ENCODE measurements around the gene CD300LF. TPM values are rescaled to one million over a fixed set of nuclear protein-coding genes. Genes with fewer than 3 reads are reported as not detected.

The CD300LF gene
- total RNA-seq, 1 experiment from 2014 or later: not detected

DNA sequence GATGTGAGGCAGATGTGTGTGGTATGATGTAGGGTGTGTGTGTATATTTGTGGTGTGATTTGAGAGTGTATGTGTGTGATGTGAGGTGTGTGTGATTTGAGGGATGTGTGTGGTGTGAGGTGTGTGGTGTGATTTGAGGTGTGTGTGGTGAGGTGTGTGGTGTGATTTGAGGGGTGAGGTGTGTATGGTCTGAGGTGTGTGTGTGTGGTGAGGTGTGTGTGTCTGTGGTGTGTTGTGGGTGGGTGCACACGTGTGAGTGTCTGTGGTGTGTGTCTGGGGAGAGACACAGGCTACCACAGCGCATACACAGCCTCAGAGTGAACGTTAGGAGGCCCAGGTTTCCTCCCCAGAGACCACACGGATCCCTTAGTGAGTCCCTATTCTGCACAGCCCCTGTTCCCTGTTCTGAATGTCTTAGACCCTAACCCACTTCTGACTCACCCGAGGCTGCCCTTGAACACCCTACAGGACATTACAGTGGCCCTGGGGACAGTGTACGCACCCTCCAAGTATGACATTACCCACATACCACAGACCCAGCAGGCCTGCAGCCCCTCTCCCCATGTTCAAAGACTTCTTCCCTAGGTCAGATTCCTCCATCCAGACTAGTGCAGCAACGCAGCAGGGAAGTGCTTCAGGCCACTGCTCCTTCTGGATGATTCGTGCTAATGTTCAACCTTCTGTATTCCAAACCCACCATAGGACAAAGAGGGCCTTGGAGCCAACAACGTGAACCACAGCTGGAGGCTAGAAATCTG lies 20.8 kb upstream of the CD300LF start:
- Mint-ChIP-seq H3K27ac (no peak overlapping the region), H3K27me3 (ENCODE audit: low read depth) (peaks cover 12% of the 10 kb centered on the region), H3K36me3 (no peaks in the 10 kb centered on the region), H3K9me3 (no peaks in the 10 kb centered on the region), H3K4me3 (no peak overlapping the region), H3K4me1 (peaks cover 16% of the 10 kb centered on the region)
- CTCF ChIA-PET: interaction anchor here (5.2 kb wide), 1 partner anchor 76 kb away, joined by 296 read pairs; no protein-coding TSS in a partner anchor
- ATAC-seq (no peak), DNase-seq (ENCODE audit: low spot score) (no peak)
- TF ChIP-seq EMX1 (CRISPR knock-in tag; IDR thresholded peaks at IDR 0.05) (no peak), NR1H2 (CRISPR knock-in tag; IDR thresholded peaks at IDR 0.05) (no peak), TEAD4 (CRISPR knock-in tag; IDR thresholded peaks at IDR 0.05) (no peak), JUN (CRISPR knock-in tag; IDR thresholded peaks at IDR 0.05) (no peak)
- POLR2A ChIA-PET: no interaction called here

DNA sequence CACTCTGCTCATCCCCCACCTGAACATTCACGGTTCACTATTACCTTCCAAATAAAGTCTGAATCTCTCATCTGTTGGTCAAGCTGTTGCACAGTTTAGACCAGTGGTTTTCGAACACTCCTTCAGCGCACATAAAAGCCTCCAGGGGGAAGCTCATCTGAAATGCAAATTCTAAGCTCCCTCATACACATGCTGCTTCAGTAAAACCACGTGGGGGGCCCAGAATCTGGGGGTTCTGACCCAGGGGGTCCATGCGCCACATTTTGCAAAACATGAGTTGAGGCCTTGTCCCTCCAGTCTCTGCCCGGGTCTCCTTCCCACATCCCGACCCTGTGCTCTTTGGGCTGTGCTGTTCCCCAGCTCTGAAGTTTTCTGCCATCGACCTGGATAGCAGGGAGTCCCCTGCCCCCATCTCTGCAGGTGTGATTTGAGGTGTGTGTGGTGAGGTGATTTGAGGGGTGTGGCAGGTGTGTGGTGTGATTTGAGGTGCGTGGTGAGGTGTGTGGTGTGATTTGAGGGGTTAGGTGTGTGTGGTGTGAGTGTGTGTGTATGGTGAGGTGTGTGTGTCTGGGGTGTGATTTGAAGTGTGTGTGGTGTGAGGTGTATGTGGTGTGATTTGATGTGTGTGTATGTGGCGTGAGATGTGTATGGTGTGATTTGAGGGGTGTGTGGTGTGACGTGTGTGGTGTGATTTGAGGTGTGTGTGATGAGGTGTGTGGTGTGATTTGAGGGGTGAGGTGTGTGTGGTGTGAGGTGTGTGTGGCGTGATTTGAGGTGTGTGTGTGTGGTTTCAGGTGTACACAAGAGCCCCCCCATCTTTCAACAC lies 19.5 kb upstream of the CD300LF start:
- Mint-ChIP-seq H3K36me3 (no peaks in the 10 kb centered on the region), H3K4me1 (peaks cover 8% of the 10 kb centered on the region), H3K9me3 (no peaks in the 10 kb centered on the region), H3K4me3 (no peak overlapping the region), H3K27me3 (ENCODE audit: low read depth) (peaks cover 12% of the 10 kb centered on the region), H3K27ac (no peak overlapping the region)
- no peak for DNase-seq (ENCODE audit: low spot score)
- ATAC-seq: no peak
- TF ChIP-seq, protein P1, sequence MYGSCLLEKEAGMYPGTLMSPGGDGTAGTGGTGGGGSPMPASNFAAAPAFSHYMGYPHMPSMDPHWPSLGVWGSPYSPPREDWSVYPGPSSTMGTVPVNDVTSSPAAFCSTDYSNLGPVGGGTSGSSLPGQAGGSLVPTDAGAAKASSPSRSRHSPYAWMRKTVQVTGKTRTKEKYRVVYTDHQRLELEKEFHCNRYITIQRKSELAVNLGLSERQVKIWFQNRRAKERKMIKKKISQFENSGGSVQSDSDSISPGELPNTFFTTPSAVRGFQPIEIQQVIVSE (CRISPR knock-in tag; IDR thresholded peaks at IDR 0.05; ENCODE audit: borderline replicate concordance): no peak
- no peak for TF ChIP-seq GABPB1 (CRISPR knock-in tag; IDR thresholded peaks at IDR 0.05)
- TF ChIP-seq MXD4 (CRISPR knock-in tag; IDR thresholded peaks at IDR 0.05; ENCODE audit: borderline replicate concordance): no peak
- TF ChIP-seq, protein P2, sequence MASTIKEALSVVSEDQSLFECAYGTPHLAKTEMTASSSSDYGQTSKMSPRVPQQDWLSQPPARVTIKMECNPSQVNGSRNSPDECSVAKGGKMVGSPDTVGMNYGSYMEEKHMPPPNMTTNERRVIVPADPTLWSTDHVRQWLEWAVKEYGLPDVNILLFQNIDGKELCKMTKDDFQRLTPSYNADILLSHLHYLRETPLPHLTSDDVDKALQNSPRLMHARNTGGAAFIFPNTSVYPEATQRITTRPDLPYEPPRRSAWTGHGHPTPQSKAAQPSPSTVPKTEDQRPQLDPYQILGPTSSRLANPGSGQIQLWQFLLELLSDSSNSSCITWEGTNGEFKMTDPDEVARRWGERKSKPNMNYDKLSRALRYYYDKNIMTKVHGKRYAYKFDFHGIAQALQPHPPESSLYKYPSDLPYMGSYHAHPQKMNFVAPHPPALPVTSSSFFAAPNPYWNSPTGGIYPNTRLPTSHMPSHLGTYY (CRISPR knock-in tag; IDR thresholded peaks at IDR 0.05): no peak
- TF ChIP-seq, protein P3, sequence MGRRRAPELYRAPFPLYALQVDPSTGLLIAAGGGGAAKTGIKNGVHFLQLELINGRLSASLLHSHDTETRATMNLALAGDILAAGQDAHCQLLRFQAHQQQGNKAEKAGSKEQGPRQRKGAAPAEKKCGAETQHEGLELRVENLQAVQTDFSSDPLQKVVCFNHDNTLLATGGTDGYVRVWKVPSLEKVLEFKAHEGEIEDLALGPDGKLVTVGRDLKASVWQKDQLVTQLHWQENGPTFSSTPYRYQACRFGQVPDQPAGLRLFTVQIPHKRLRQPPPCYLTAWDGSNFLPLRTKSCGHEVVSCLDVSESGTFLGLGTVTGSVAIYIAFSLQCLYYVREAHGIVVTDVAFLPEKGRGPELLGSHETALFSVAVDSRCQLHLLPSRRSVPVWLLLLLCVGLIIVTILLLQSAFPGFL (CRISPR knock-in tag; IDR thresholded peaks at IDR 0.05; ENCODE audit: borderline replicate concordance): no peak
- no peak for TF ChIP-seq SMAD3 (CRISPR knock-in tag; IDR thresholded peaks at IDR 0.05; ENCODE audit: borderline replicate concordance)
- TF ChIP-seq ZNF671 (CRISPR knock-in tag; IDR thresholded peaks at IDR 0.05): no peak
- TF ChIP-seq SMAD4 (CRISPR knock-in tag; IDR thresholded peaks at IDR 0.05): no peak
- no peak for TF ChIP-seq OVOL2 (CRISPR knock-in tag; IDR thresholded peaks at IDR 0.05; ENCODE audit: borderline replicate concordance)
- no peak for TF ChIP-seq ETV6 (CRISPR knock-in tag; IDR thresholded peaks at IDR 0.05)
- TF ChIP-seq FOXP1 (CRISPR knock-in tag; IDR thresholded peaks at IDR 0.05; ENCODE audit: borderline replicate concordance): no peak
- TF ChIP-seq, protein P4, sequence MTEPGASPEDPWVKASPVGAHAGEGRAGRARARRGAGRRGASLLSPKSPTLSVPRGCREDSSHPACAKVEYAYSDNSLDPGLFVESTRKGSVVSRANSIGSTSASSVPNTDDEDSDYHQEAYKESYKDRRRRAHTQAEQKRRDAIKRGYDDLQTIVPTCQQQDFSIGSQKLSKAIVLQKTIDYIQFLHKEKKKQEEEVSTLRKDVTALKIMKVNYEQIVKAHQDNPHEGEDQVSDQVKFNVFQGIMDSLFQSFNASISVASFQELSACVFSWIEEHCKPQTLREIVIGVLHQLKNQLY (CRISPR knock-in tag; IDR thresholded peaks at IDR 0.05): no peak
- no peak for TF ChIP-seq CBFB (CRISPR knock-in tag; IDR thresholded peaks at IDR 0.05; ENCODE audit: low read depth)
- no peak for TF ChIP-seq GTF2I (CRISPR knock-in tag; conservative IDR thresholded peaks at IDR 0.05)
- no peak for TF ChIP-seq NFATC4 (CRISPR knock-in tag; IDR thresholded peaks at IDR 0.05)
- no peak for TF ChIP-seq RORB (CRISPR knock-in tag; IDR thresholded peaks at IDR 0.05)
- no peak for TF ChIP-seq CREM (CRISPR knock-in tag; IDR thresholded peaks at IDR 0.05)
- POLR2A ChIA-PET: interaction anchor here (0.7 kb wide), 1 partner anchor 80 kb away, joined by 4 read pairs; no protein-coding TSS in a partner anchor
- CTCF ChIA-PET: no interaction called here
